ENCODE results near the gene SLC22A8. TPM values are rescaled to one million over a fixed set of nuclear protein-coding genes. Genes with fewer than 3 reads are reported as not detected.

The SLC22A8 gene
- total and polyA plus RNA-seq, 2 donors (not counting 1 experiment from before 2014, with no cell fraction given), result not detected

DNA sequence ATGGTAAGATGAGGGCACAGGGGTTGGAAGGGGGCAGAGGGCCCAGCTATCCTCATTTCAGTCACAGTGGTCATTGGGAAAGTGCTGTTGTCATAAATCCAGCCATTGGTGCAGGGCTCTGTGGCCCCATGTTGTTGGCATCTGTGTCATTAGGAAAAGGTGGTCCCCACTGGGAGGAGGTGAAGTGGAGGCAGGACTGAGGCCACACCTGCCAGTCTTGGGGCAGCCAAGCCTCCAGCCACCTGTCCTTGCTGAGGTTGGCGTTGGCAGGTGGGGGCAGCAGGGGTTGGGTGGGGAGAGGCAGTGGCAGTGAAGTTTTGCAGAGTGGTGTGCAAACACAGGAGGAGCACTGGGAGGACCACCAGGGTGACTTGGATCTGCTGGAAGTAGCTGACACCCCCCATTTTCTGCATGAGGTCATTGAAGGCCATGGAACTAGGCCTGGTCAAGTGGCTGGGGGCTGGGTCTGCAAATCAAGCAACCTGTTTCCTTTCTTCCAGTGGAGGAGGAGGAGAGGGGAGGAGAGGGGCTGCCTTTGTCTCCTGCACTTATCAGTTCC lies 56.1 kb downstream of the SLC22A8 start:
- Mint-ChIP-seq H3K9me3 (ENCODE audit: insufficient read depth) (no peaks in the 10 kb centered on the region), H3K4me1 (no peaks in the 10 kb centered on the region), H3K4me3 (no peak overlapping the region), H3K27ac (no peak overlapping the region), H3K27me3 (peaks cover 30% of the 10 kb centered on the region)
- Histone ChIP-seq H3K4me3 (ENCODE audit: control extremely low read depth in 1 of 5, extremely low read depth in 1 of 5, insufficient read depth in 1 of 5, low read depth in 2 of 5, low read length in 4 of 5) (no peak overlapping the region), H3K9me3 (ENCODE audit: control extremely low read depth in 1 of 3, control insufficient read depth in 2 of 3, insufficient read depth in 1 of 3, low read length in 2 of 3) (no peaks in the 10 kb centered on the region), H3K36me3 (replicated peaks in 1 of 2; ENCODE audit: control extremely low read depth in 1 of 2, control insufficient read depth in 1 of 2, extremely low read depth in 1 of 2, insufficient read depth in 2 of 2, low read length in 1 of 2) (no peaks in the 10 kb centered on the region), H3K4me1 (ENCODE audit: control insufficient read depth in 2 of 2, insufficient read depth in 2 of 2, low read length in 2 of 2) (no peaks in the 10 kb centered on the region), H2AFZ (ENCODE audit: insufficient read depth, low read depth, low read length, poor library complexity, severe bottlenecking) (no peak overlapping the region), H3K79me2 (ENCODE audit: control insufficient read depth, insufficient read depth, low read length) (no peaks in the 10 kb centered on the region), H3K27ac (ENCODE audit: low read length in 2 of 2) (no peak overlapping the region), H4K20me1 (ENCODE audit: control insufficient read depth, insufficient read depth, low read length, poor library complexity, severe bottlenecking) (no peaks in the 10 kb centered on the region), H3K9ac (ENCODE audit: low read length) (no peak overlapping the region), H3K27me3 (replicated peaks in 1 of 4; ENCODE audit: control extremely low read depth in 1 of 4, control insufficient read depth in 3 of 4, insufficient read depth in 4 of 4, low read length in 3 of 4) (peaks cover 0 to 7% (median 0%) of the 10 kb centered on the region in 4 experiments), H3K4me2 (replicated peaks; ENCODE audit: low read depth, low read length, poor library complexity, severe bottlenecking) (no peak overlapping the region)
- DNase-seq (no peak), ATAC-seq (ENCODE audit: low read depth) (no peak)
- ChIA-PET POLR2A (interaction anchor here (0.6 kb wide), 1 partner anchor 409 kb away, joined by 3 read pairs; no protein-coding TSS in a partner anchor), CTCF (no interaction called here)
- WGBS (ENCODE audit: insufficient coverage), result 93% methylated on average over 1 of the region's 1 CpG
- intact Hi-C loops (cut with micrococcal nuclease), result no loop called here
- TF ChIP-seq EZH2 (IDR thresholded peaks at IDR 0.05; ENCODE audit: borderline replicate concordance, insufficient read depth, low read depth, low read length, poor library complexity, severe bottlenecking), result no peak
- TF ChIP-seq, protein P1, sequence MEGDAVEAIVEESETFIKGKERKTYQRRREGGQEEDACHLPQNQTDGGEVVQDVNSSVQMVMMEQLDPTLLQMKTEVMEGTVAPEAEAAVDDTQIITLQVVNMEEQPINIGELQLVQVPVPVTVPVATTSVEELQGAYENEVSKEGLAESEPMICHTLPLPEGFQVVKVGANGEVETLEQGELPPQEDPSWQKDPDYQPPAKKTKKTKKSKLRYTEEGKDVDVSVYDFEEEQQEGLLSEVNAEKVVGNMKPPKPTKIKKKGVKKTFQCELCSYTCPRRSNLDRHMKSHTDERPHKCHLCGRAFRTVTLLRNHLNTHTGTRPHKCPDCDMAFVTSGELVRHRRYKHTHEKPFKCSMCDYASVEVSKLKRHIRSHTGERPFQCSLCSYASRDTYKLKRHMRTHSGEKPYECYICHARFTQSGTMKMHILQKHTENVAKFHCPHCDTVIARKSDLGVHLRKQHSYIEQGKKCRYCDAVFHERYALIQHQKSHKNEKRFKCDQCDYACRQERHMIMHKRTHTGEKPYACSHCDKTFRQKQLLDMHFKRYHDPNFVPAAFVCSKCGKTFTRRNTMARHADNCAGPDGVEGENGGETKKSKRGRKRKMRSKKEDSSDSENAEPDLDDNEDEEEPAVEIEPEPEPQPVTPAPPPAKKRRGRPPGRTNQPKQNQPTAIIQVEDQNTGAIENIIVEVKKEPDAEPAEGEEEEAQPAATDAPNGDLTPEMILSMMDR (IDR thresholded peaks at IDR 0.05), result no peak

DNA sequence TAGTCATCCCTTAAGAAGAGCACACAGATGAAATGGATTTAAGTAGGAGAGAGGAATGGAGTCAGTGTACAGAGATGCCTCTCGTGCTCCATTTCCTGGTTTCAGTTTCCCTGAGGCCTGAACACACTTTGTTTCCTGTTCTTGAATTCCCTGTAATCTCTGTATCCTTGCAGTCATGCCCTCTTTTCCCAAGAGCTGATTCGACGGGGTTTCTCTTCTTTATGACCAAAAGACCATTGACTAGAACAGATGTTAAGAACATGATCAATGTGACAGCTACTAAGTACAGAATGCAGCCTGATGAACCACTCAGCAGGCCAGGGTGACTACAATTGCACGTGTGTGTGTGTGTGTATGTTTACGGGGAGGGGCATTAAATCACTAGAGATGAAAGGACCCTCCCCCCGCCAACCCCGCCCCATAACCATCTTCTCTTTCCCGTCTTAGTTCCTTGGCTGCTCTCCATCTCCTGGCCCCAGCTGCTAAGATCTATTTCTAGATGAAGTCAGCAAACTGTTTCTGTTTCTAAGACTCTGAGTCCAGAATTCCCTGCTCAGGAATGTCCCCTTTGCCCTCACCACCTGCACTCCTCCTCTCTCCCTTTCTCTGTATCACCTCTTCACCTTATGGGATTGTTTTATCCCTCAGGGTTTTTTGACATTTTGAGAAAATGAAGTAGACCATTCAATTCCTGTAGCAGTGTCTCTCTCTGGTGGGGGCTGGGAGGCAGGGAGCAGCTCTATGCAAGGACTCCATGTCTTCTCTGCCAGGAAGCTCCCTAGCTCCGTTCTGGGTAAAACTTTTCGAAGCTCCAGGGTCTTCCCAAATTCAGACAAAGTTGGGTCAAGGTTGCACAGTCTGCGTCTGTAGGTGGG lies 56.9 kb downstream of the SLC22A8 start:
- Histone ChIP-seq H3K79me2 (ENCODE audit: control insufficient read depth, insufficient read depth, low read length) (no peaks in the 10 kb centered on the region), H4K20me1 (ENCODE audit: control insufficient read depth, insufficient read depth, low read length, poor library complexity, severe bottlenecking) (no peaks in the 10 kb centered on the region), H2AFZ (ENCODE audit: insufficient read depth, low read depth, low read length, poor library complexity, severe bottlenecking) (no peak overlapping the region), H3K4me2 (replicated peaks; ENCODE audit: low read depth, low read length, poor library complexity, severe bottlenecking) (no peak overlapping the region), H3K9me3 (ENCODE audit: control extremely low read depth in 1 of 3, control insufficient read depth in 2 of 3, insufficient read depth in 1 of 3, low read length in 2 of 3) (no peaks in the 10 kb centered on the region), H3K36me3 (replicated peaks in 1 of 2; ENCODE audit: control extremely low read depth in 1 of 2, control insufficient read depth in 1 of 2, extremely low read depth in 1 of 2, insufficient read depth in 2 of 2, low read length in 1 of 2) (no peaks in the 10 kb centered on the region), H3K4me1 (ENCODE audit: control insufficient read depth in 2 of 2, insufficient read depth in 2 of 2, low read length in 2 of 2) (no peaks in the 10 kb centered on the region), H3K27ac (ENCODE audit: low read length in 2 of 2) (no peak overlapping the region), H3K27me3 (replicated peaks in 1 of 4; ENCODE audit: control extremely low read depth in 1 of 4, control insufficient read depth in 3 of 4, insufficient read depth in 4 of 4, low read length in 3 of 4) (peaks cover 0 to 7% (median 0%) of the 10 kb centered on the region in 4 experiments), H3K4me3 (ENCODE audit: control extremely low read depth in 1 of 5, extremely low read depth in 1 of 5, insufficient read depth in 1 of 5, low read depth in 2 of 5, low read length in 4 of 5) (no peak overlapping the region), H3K9ac (ENCODE audit: low read length) (no peak overlapping the region)
- TF ChIP-seq EZH2 (IDR thresholded peaks at IDR 0.05; ENCODE audit: borderline replicate concordance, insufficient read depth, low read depth, low read length, poor library complexity, severe bottlenecking), result no peak
- TF ChIP-seq, protein P1 (IDR thresholded peaks at IDR 0.05), result no peak
- CTCF ChIA-PET, result interaction anchor here (0.5 kb wide), 1 partner anchor 73 kb away, joined by 3 read pairs; no protein-coding TSS in a partner anchor
- Mint-ChIP-seq H3K27ac (no peak overlapping the region), H3K4me3 (no peak overlapping the region), H3K27me3 (peaks cover 32% of the 10 kb centered on the region), H3K4me1 (no peaks in the 10 kb centered on the region), H3K9me3 (ENCODE audit: insufficient read depth) (no peaks in the 10 kb centered on the region)
- POLR2A ChIA-PET, result interaction anchor here (0.6 kb wide), 1 partner anchor 408 kb away, joined by 3 read pairs; no protein-coding TSS in a partner anchor
- ATAC-seq (ENCODE audit: low read depth) (no peak), DNase-seq (no peak)
- intact Hi-C loops (cut with micrococcal nuclease), result no loop called here
- WGBS (ENCODE audit: insufficient coverage), result 55% methylated on average over 8 of the region's 11 CpGs
